ENCODE results near the gene HPX.
"Not testable (repeated sequence)": the region's sequence is repeated elsewhere in the genome, so short reads cannot be mapped to it uniquely, and the experiment has no call there.

Gene HPX

DNA sequence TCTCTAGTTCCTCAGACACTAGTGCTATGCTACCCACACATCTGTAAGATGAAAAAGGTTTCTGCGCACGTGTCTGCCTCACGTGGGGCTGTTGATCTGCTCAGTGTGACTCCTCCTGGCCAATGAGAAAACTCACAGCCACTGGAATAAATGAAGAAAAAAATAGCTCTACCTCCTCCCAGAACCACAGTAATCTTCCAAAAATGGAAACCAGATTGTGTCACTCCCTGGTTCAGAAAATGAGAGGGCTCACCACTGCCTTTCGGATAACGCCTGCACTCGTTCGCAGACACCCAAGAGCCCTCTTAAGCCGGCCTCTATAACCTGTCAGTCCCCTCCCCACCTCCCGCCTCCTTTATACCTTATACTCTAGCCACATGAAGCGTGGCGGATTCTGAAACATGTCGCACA, 27.0 kb downstream of the HPX start:
- peak; percentile 82 for DNase-seq

DNA sequence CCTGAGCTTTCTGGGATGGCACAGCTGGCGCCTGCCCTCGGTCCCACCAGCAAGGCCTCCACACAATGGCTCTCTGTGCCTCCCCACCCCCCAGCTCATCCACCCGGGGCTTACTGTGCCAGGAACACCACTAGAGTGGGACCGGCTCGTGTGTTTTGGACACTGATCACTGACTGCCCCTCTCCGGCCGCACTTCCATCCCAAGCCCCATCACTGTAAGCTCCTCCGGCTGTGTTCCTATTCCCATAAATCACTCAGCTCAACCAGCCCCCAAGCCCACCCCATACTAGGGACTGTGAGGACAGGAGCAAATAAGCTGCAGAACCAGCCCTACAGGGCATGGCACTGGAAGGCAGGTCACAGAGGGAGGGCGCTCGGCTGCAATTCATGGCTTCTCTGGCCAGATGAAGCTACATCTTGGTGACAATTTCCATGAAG, 29.2 kb downstream of the HPX start:
- no peak for DNase-seq

DNA sequence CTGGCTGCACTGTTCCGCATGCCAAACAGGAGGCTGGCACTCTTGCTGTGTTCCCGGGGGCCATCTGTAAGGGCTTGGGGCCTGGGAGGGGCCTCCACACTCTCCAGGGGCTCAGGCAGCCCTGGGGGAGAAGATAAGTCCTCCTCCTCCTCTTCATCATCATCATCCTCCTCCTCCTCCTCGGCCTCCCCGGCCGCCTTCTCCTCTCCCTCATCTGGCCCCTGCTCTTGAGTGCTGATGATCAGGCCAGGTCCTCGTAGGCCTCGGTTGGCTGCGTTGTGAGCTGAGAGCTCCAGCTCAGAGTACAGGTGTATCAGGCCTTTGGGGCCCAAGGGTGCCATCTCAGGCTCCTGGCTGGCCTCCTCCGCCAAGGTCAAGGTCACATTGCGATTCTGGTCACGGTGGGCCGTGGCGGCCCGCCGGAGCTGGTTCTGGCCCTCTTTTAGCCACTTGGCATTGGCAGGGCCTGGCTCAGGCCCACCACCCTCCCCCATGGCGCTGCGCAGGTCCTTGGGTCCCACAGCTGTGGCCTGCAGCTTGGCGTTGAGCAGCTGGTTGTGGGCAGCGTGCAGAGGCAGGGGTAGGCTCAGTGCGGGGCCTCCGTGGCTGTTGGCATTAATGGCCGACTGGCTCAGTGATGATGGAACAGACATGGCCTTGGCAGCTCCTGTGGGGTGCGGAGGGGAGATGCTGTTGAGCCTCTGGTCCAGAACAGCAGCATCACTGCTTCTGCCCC, 29.9 kb downstream of the HPX start:
- no peak for DNase-seq

DNA sequence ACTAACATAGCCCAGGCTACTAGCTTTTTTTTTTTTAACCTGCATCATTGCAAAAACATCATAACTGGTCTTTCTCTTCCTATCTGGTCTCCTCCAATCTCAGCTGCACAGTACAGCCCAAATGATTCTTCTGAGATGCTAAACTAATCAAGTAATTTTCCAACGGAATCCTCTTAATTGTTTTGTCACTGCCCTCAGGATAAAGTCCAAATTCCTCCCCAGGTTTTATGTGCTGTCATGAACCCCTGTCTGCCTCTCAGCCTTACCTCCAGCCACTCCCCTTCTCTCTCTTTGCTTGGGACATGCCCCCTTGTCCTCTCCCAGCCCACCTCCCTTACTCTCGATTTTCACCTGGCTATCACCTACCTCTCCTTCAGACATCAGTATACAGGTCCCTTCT, 34.4 kb downstream of the HPX start:
- no peak for DNase-seq

DNA sequence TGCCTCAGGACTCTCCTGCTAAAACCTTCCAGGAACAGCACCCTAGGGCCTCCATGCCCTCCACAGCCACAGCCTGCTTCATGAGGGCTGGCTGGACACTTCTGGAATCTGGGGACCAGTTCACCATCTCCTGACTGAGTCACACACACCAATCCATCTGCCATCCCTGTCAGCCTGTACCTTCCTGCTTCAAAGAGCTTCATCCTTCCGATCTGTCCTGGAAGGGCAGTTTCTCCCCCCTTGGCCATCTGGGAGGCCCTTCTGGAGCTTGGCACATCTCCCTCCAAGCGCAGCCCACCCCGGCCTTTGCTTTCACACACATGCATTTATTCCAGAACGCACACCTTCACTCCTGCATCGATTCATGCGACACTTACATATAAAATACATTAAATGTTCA, 34.9 kb downstream of the HPX start:
- no peak for DNase-seq

DNA sequence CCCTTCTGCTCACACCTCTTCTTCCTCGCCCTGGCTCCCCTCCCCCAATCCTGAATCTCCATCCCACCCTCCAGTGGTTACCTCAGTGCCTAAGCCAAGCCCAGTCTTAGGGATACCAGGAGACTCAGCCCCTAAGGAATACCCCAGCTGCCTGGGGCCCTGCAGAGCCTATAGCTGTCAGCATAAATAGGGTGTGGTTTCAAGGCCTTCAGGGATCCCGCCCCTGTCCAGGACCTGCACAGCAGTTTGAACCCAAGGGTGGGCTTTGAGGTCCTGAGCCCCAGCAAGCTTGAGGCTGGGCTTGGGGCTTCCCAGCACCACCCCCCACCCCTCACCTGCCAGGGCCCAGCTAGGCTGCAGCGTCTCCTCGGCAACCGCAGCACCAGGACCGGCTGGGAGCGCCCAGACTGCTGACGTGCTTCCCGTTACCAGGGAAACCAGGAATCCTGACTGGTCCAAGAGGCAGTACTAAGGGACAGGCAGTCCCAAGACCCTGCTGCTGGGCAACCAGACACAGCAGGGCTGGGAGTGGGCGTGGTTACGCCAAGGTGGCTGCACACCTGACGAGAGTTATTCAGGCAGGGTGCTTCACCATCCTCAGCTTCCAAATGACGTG, 35.6 kb downstream of the HPX start:
- no peak for DNase-seq

DNA sequence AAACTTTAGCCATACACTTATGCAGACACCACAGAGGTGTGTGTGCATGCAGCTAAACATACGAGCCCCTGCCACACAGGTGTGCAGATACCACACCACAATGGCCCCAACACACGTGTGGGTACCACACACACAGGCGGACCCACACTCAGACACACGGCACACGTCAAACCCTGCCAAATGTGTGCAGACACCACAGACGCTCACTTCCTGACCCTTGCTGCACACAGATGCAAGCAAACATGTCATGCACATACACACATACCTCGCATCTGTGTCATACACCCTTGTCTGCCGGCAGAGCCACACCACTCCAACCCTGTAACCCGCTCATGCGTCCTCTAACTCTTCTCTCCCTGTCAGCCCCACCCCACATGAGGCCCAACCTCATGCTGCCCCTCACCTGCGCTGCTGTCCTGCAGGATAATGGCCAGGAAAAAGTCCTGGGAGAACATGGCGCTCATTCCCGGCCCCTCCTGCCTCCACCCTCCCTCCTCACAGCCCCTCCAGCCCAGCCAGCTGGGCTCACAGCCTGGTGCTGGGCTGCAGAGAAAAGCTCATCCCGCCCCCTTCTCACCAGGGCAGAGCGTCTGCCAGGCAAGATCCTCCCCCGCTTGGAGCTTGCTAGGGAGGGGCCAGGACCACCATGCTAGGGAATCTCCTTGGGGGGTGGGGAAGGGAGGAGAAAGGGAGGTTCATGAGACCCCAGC, 36.3 kb downstream of the HPX start:
- peak; percentile 31 for DNase-seq

DNA sequence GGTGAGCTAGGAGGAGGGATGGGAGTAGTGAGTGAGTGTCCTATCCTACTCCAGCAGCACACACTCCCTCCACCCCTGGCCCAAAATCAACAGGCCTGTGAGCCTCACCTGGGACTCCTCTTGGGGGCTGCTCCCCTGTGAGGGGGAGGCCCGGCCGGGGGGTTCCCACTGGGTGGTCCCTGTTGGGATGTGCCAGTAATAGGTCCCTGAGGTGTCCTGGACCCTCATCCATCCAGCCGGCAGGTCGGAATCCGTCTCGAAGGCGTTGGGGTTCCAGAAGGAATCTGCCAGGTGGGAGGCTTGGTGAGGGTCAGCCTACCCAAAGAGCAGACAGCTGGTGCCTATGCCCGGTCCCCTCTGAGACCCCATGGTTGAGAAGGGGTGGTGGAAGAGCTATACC, 37.2 kb downstream of the HPX start:
- no peak for DNase-seq

DNA sequence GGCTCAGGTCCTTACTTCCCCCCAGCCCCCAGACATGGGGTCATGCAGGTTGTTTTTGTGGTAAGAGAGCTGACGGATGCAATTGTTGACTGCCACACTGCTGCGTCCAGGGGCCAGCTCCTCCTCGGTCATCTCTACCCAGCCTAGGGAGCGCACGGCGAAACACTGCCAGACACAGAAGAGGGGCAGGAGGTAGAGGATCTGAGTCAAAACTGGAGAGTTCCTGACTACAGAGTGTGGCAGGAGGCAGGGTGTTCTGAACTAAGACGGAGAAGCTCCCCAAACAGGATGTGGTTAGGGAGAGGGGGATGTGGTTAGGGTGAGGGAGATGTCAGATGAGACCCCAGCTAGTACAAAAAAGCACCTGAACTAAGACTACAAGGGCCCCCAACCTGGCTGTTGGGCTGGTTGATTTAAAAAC, 38.2 kb downstream of the HPX start:
- DNase-seq: peak; percentile 74

DNA sequence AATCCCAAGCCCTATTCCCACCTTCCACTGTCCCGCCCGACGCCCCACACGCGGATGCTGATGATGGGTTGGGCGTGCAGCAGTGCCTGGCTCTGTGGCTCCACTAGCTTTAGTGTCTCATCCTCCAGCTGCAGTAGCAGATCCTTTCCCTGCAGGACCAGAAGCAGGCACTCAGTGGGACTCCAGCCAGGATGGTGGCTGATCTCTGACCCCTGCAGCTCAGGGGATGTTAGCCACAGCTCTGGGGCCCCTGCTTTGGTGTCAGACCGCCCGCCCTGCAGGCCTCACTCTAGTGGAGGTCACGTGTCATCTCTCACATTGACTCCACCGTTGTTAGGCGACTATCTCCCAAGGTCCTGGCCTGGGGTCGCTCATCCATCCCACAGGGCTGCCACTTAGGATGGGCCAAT, 38.7 kb downstream of the HPX start:
- DNase-seq: peak; percentile 27

DNA sequence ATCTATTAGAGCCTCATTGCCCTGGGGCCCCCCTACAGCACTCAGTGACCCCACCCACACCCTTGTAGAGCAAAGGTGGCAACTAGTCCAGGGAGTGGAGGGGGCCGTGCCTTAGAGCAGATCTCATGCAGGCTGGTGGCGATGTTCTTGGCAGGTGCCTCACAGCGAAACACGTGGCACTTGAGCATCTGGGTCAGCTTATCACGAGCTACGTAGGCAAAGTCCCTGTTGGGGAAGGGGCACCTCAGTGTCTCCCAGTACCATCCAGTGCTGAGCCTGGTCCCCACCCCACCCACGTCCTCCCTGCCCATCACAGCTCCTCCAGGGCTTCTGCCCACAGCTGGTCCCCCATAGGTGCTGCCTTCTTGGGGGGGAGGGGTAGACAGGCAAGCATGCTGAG, 39.3 kb downstream of the HPX start:
- no peak for DNase-seq

DNA sequence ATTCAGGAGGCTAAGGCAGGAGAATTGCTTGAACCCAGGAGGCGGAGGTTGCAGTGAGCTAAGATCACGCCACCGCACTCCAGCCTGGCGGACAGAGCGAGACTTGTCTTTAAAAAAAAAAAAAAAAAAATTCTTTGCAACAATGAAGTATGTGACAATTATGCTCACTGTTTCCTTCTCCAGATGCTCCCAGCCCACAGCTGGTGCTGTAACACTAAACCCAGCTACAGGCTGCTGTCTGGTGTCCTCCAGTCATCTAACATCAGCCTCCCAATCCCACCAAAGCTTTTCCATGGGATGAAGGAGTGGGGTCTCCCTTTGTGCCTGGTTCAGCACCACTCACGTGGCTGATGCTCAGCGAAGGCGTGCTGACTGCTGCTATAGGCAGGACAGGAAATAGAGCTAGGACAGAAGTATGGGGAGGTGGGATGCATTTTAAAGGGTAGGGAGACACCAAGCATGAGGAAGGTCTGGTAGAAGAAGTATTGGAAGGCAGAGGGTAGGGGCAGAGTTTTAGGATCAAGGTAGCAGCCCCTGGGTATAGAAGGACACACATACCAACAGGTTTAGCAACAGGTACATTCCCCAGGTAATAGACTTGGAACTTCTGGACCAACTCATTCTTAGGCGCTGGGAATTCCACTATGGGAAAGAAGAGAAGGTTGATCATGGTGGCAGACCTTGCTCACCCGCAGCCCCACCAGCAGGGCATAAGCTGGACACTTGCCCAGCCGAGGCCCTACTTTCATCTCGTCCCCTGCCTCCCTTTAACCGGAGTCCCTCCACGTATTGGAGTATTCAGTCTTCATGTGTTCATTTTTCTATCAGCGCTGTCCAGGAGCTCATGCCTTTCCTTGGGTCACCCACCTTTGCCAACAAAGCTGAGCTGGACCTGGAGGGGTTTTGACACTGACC, 40.1 kb downstream of the HPX start:
- no peak for DNase-seq

DNA sequence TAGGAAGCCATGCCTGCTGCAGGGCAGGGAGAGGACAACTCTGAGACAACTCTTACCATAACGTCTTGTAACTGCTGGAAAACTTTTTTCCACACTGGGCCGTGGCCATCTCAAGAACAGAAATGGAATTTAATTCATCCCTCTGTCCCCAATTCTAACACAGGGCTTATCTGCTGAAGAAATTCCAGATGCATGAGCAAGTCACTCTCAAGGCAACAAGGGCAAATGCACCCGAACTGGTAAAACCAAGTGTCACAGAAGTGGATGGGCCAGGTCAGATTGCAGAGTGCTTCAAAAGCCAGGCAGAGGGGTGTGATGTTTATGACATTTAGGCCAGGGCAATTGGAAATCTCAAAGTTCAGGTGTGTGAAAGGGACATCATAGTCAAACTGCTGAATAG, 43.2 kb downstream of the HPX start:
- no peak for DNase-seq

DNA sequence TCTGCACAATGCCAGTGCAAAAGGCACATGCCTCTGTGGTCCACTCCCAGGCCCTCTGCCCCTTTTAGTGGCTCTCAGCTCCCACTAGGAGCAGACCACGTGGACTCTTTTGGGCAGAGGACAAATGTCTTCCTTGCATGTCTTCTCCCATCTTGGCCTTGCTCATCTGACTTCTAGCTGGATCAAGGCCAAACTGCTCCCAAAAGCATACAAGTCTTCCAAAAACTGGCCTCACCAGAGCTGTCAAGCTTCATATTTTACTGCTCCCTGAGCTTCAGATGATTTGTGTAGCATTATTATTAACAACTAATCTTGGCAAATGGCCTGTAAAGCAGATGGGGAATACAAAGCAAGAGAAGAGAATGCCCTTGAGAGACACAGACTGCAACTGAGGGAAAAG, 43.6 kb downstream of the HPX start:
- DNase-seq: no peak

DNA sequence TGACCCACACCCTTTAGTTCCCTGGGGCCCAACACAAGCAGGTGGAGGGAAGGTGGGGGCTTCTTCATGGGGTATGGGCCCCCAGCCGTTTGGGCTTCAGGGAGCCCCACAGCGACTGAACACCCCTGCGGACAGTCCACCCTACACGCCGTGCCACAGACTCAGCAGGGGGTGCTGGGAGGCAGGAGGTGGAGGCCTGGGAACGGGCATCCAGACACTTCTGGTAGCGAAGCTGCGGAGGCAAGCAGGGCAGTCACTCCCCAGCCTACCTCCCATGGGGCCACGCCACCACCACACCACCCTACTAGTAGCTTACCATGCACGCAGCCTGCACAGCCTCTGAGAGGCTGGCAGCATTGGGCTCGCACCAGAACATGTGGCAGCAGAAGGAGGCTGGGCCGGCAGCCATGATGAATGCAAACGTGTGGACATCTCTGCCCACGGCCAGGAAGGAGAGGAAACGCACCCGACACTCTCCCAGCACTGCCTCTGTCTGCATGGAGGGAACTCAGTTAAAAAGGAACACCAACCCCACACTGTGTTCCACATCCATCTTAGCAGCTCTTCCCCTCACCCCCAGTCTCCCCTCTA, 45.2 kb downstream of the HPX start:
- no peak for DNase-seq

DNA sequence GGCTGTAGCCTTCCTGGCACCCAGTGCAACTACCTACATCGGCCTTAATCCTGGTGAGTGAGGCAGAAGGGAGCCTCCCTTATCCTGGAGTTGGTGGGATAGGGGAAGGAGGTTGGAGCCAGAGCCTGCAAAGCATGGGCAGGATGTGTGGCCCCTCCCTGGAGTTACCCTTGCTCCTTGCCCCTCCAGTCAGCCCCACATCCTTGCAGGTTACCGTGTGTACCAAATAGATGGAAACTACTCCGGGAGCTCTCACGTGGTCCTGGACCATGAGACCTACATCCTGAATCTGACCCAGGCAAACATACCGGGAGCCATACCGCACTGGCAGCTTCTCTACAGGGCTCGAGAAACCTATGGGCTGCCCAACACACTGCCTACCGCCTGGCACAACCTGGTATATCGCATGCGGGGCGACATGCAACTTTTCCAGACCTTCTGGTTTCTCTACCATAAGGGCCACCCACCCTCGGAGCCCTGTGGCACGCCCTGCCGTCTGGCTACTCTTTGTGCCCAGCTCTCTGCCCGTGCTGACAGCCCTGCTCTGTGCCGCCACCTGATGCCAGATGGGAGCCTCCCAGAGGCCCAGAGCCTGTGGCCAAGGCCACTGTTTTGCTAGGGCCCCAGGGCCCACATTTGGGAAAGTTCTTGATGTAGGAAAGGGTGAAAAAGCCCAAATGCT, 46.7 kb downstream of the HPX start:
- no peak for DNase-seq

DNA sequence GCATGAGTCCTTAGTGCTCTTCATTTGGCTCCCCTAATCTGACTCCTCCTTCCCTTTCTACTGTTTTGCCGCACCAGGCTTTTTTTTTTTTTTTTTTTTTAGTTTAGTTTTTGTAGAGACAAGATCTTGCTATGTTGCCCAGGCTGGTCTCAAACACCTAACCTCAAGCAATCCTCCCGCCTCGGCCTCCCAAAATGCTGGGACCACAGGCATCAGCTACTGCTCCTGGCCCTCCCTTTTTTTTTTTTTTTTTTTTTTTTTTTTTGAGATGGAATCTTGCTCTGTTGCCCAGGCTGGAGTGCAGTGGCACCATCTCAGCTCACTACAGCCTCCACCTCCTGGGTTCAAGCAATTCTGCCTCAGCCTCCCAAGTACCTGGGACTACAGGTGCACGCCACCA, 48.5 kb downstream of the HPX start:
- not testable (repeated sequence) for DNase-seq

DNA sequence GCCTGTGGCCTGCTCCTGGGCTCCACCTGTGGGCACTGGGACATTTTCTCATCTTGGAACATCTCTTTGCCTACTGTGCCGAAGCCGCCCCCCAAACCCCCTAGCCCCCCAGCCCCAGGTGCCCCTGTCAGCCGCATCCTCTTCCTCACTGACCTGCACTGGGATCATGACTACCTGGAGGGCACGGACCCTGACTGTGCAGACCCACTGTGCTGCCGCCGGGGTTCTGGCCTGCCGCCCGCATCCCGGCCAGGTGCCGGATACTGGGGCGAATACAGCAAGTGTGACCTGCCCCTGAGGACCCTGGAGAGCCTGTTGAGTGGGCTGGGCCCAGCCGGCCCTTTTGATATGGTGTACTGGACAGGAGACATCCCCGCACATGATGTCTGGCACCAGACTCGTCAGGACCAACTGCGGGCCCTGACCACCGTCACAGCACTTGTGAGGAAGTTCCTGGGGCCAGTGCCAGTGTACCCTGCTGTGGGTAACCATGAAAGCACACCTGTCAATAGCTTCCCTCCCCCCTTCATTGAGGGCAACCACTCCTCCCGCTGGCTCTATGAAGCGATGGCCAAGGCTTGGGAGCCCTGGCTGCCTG, 49.2 kb downstream of the HPX start:
- DNase-seq: no peak

DNA sequence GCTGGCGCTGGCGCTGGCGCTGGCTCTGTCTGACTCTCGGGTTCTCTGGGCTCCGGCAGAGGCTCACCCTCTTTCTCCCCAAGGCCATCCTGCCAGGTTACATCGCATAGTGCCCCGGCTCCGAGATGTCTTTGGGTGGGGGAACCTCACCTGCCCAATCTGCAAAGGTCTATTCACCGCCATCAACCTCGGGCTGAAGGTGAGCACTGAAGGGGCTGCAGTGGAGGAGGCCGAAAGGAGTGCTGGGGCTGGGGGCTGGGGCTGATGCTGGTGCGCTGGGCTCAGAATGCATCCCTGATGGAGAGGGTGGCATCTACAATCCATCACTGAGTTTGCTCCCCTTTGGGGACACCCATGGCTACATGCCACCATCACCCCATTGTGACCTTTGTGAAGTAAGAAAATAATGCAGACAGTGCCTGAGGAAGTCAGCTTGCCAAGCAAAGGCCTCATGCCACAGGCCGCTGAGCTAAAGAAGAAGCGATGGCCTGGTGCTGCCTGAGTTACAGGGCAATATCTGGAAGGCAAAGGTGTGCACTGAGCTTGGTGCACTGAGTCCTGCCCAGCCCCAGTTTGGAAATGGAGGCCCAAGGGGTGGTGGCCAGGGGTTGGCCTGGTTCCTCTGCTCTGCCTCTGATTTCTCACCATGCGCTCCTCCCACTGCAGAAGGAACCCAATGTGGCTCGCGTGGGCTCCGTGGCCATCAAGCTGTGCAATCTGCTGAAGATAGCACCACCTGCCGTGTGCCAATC, 49.9 kb downstream of the HPX start:
- DNase-seq: no peak

DNA sequence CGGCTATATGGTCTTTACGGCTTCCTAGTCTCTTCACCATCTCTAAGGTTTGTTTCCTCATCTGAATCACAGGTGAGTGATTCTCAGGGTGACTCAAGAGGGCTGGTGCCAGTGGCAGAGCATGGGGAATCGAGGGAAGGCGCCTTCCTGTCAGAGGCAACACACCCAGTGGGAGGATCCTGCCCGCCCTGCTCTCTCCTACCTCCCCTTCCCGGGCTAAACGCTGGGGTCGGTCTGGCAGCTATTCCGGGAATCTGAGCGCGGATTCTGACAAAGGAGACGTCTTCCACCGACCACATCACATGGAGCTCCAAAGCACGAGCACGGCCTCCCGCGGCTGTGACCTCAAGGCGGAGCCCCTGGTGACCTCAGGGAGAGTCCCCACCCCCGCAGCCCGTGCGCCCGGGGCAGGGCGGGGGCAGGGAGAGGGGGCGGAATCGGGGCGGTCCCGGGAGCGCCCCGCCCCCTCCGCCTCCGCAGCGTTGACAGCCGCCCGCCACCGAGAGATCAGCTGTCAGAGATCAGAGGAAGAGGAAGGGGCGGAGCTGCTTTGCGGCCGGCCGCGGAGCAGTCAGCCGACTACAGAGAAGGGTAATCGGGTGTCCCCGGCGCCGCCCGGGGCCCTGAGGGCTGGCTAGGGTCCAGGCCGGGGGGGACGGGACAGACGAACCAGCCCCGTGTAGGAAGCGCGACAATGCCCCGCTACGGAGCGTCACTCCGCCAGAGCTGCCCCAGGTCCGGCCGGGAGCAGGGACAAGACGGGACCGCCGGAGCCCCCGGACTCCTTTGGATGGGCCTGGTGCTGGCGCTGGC, 50.7 kb downstream of the HPX start, which contains the start of gene SMPD1:
Gene SMPD1 (plus strand): TSS at position 570 of the 813 bp plus-strand sequence. CDS start 125 bp downstream, at position 695.
- DNase-seq: peak; percentile 94
